ENCODE results near the gene UMAD1.

Gene UMAD1

GRCh38 chr7:7731732-7732131 lies 91.2 kb downstream of the UMAD1 start:
- peak; percentile 22 for DNase-seq (ENCODE audit: low spot score)

- peak; percentile 28 for DNase-seq (ENCODE audit: low spot score)
Observed at GRCh38 chr7:7732621-7733281, 92.2 kb downstream of the UMAD1 start.

- DNase-seq (ENCODE audit: low spot score) = no peak
Observed at GRCh38 chr7:7736671-7737070, 96.1 kb downstream of the UMAD1 start.

GRCh38 chr7:7737674-7738073 lies 97.1 kb downstream of the UMAD1 start:
- DNase-seq (ENCODE audit: low spot score) = no peak

- no peak for DNase-seq (ENCODE audit: low spot score)
Observed at GRCh38 chr7:7738177-7738576, 97.6 kb downstream of the UMAD1 start.

DNA sequence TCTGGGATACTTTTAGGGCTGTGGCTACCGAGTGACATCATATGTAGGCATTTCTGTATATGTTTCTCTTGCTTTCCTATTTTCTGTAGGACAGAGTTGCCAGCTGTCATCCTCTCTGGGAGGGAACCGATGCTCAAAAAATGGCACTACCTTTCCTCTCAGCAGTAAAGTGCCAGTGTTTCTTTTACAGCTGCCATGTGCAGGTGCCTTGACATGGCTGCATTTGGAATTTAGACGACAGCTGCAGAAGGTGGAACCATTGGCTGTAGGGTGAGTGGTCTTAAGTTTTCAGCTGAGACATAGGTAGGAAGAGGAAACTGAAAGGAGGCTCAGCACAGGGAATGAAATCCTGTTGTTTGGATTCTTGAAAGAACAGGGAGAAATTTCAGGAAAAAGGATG lies 98.1 kb downstream of the UMAD1 start:
- no peak for DNase-seq (ENCODE audit: low spot score)

DNA sequence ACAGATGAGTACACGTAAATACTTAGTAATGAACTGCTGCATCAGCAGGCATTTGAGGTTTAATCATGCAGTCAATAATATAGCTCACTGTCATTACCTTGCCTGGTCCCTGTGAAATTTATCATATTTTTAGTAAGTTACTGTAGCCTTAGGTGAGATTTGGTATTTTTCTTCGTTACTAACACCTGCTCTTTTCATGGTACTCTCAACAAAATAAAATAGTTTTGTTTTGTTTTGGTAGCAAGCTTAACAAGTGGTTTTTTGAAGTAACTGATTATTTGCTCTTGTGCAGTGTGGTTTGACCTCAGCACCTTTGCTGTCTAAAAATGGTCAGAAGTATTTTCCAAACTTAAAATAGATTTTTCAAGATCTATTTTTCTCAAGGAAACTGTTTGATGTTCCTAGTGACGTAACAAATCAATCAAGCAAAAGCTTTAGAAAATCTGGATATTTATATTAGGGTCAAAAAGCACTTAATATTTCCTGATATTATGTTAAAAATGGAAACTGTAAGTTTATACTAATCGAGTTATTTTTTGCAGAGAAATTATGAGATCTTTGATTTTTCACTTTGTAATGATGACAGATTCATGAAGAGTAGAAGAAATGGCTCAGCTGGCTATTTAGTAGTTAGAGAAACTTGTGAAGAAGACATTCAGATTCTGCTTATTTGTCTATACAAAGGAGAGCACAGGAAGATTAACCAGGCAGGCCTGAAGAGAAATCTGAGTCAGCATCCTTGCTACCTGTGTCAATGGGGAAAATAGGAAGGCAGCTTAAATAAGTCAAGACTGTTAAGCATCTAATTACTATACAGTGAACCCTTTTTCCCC lies 98.9 kb downstream of the UMAD1 start:
- no peak for DNase-seq (ENCODE audit: low spot score)

DNA sequence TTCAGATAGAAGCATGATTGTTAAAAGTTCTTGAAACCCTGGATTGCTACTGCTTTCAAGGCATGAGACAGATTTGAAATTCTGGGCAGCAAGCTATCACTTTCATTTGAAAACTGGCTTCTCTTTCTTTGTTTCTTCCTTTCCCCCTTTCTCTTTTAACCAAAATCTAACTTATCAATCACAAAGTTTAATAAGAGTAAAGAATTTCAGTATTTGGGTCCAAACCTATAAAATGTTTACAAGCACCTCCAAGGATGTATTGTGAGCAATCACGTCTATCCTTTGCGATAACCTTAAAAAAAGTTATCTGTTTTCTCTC lies 99.4 kb downstream of the UMAD1 start:
- DNase-seq (ENCODE audit: low spot score) = no peak

DNA sequence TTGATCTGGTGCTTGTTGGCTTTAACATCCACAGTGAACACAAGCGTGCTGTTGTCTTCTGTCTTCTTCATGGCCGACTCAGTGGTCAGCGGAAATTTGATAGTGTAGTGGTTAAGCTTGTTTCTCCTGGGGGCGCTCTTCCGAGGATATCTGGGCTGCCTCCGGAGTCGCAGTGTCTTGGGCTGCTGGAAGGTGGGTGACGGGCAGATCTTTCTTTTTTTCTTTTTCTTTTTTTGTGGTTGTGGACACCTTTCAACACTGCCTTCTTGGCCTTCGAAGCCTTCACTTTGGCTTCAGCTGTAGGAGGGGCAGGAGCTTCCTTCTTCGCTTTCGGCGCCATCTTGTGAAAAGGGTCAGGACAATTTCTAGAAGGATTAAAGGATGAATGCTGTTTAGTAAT lies 101.7 kb downstream of the UMAD1 start:
- DNase-seq (ENCODE audit: low spot score) = no peak

DNA sequence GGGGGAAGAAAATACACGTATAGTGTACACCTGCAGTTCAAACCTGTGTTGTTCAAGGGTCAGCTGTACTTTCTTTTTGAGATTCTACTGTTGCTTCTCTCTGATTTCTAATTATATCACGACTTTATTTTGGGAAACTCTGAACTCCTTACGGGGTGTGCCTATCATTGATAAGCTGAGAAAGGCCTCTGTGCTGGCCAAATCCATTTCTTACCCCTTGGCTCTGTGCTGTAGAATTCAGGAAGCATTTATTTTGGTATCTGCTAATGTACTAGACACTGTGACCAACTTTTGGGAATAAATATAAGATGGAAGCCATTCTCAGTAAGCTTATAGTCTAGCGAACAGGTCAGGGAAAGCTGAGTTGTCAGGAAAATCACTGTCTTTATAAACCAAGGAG lies 104.7 kb downstream of the UMAD1 start:
- no peak for DNase-seq (ENCODE audit: low spot score)

GRCh38 chr7:7745966-7746365 lies 105.4 kb downstream of the UMAD1 start:
- no peak for DNase-seq (ENCODE audit: low spot score)

DNA sequence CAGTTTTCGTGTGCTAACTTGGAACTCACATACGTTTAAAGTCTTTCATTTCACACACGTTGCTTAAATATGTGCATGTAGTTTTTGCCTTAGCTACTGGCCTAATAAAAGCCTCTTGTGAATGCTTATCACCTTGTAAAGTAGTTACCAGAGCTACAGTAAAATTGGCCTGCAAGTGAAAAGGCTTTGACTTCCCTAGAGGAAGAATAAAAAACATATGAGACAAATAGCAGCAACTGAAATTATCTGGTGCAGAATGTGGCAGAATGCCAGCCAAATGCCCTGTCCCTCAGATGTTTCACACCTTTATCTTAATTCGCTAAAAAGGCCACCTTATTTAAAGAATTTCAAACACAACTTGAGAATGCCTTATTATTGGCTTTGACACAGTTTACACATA lies 105.9 kb downstream of the UMAD1 start:
- DNase-seq (ENCODE audit: low spot score) = no peak

DNA sequence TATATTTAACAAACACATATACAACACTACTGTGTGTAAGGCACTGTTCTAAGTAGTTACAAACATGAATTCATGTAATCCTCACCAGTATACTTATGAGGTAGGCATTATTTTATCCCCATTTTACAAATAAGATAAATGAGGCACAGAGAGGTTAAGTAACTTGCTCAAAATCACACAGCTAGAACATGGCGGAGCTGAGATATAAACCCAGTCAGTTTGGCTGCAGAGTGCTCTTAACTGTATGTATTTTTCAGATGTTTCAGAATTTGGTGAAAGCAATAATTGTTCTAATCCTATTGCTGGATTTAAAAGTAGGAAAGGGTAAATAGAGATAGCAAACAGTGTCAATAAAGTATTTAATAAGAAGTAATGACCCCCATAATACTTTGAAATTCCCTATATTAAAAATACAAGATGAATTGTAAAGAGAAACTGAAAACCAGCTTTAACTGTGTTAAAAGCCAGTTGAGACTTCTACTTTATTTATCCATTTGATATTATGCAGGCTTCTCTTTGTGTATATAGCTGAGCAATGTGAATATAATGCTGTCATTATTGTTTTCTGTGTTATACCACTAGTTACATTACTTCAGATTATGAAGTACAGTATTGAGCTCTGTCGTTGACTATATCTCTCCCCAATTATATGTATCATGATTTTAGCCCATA lies 110.2 kb downstream of the UMAD1 start:
- DNase-seq (ENCODE audit: low spot score) = no peak

GRCh38 chr7:7751243-7752092 lies 110.9 kb downstream of the UMAD1 start:
- DNase-seq (ENCODE audit: low spot score) = no peak

GRCh38 chr7:7756577-7756976 lies 116.0 kb downstream of the UMAD1 start:
- no peak for DNase-seq (ENCODE audit: low spot score)

- no peak for DNase-seq (ENCODE audit: low spot score)
Observed at GRCh38 chr7:7757576-7757975, 117.0 kb downstream of the UMAD1 start.

GRCh38 chr7:7761340-7761973 lies 120.9 kb downstream of the UMAD1 start:
- DNase-seq (ENCODE audit: low spot score) = peak; percentile 36

- DNase-seq (ENCODE audit: low spot score) = peak; percentile 28
Observed at GRCh38 chr7:7761974-7762779, 121.6 kb downstream of the UMAD1 start.

DNA sequence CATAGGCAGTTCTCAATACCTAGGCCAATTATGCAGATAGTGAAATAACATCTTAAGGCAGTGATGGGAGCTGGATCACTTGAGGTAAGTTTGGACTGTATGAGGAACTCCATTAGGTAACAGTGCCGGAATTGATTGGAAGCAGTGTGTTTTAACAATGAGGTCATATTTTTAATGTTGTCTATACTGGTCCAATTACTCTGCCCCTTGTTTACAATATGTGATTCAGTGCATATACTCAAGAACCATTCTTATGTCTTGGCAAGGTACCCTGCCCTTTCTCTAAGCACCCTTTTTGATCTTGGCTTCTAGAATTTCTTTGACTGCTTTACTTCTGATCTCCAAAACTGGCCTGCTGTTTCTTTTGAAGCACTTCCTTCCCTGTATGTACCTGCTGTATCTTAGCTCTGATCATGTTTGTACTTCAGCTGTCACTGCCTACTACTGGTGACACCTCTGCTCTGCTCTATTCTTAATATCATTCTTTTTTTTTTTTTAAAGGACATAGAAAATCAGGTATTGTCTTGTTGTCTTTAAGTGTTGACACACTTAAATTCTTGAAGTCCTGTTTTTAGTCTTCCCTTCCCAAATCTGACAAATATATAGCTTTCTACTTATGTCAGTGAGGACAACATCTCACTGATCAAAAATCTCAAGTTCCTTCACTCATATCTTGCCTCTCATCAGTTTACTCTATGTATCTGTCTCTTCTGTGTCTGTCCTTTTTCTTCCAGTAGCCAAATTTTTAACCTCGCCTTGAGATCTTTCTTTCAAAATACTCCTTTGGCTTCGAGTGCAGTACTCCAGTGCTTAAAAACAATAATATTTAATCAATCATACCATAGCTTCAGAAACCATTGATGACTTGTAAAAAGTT lies 124.2 kb downstream of the UMAD1 start:
- no peak for DNase-seq (ENCODE audit: low spot score)

GRCh38 chr7:7765422-7765821 lies 124.9 kb downstream of the UMAD1 start:
- DNase-seq (ENCODE audit: low spot score) = no peak
